HepG2 (cell line): Measurements from ENCODE around the gene ARSH. TPM values are rescaled to one million over a fixed set of nuclear protein-coding genes. Genes with fewer than 3 reads are reported as not detected.

Source experiments
- ATAC-seq: fragments of 200-7000 bp; cut with Tn5 transposase; 3 replicates; pipeline ENCODE4 v1.9.1; 2020; ENCODE audit warnings: mild to moderate bottlenecking, moderate library complexity
- BruUV-seq: library from RNA; stranded (reverse); fragments of 400-500 nt; replicated peaks from 2 replicates; lab custom pipeline; 2021; lab: Mats Ljungman, UMichigan
- CTCF ChIA-PET: fragments of 300-600 bp; formaldehyde crosslinking; extraction: SDS; loops from one replicate; lab custom pipeline; 2021; ENCODE audit warnings: low total read pairs, inconsistent platforms, low intra/inter-chr PET ratio; lab: Yijun Ruan, JAX
- POLR2A ChIA-PET: fragments of 350-600 bp; sonication (Branson Sonifier 250); formaldehyde crosslinking; loops from one replicate; lab custom pipeline; 2020; ENCODE audit warnings: antibody characterized with exemption, inconsistent platforms; lab: Yijun Ruan, JAX
- DNase-seq: peaks from one replicate; pipeline ENCODE4 v3.0.0-alpha.2; 2015; ENCODE audit warnings: low spot score
- FAIRE-seq: peaks from 3 replicates; lab custom pipeline; 2011; peaks lifted over from hg19 to GRCh38; lab: Jason Lieb, UNC
- H2AFZ ChIP-seq: one replicate; pipeline ENCODE4 v1.6.1; 2011; ENCODE audit warnings: low read length, inconsistent platforms
- H3K27ac ChIP-seq: fragments of 300-600 bp; 3 replicates; pipeline ENCODE4 v1.8.0; 2011; ENCODE audit warnings: mixed run types, mild to moderate bottlenecking, mixed read lengths, low read length, inconsistent platforms; ENCODE audit not compliant: insufficient read depth; ENCODE audit errors: extremely low read length
- H3K27me3 ChIP-seq, 2 experiments: fragments of 200-600 bp in 1 of 2; 2 replicates in 1 of 2; 3 replicates in 1 of 2; pipeline versions ENCODE4 v1.6.0 to v1.8.0; 2011; ENCODE audit warnings: low read length in 2 of 2, mild to moderate bottlenecking in 2 of 2, moderate library complexity in 2 of 2, inconsistent platforms in 1 of 2; ENCODE audit not compliant: insufficient read depth in 2 of 2, control insufficient read depth in 1 of 2
- H3K36me3 ChIP-seq, 2 experiments: fragments of 200-600 bp in 1 of 2; replicated peaks in 1 of 2; 2 replicates in 1 of 2; 3 replicates in 1 of 2; pipeline versions ENCODE4 v1.5.1 to v1.8.0; 2011; ENCODE audit warnings: low read length in 2 of 2, inconsistent platforms in 1 of 2; ENCODE audit not compliant: insufficient read depth in 2 of 2, control insufficient read depth in 1 of 2
- H3K4me1 ChIP-seq: 2 replicates; pipeline ENCODE4 v1.5.1; 2012; ENCODE audit warnings: low read length, inconsistent platforms; ENCODE audit not compliant: insufficient read depth
- H3K4me2 ChIP-seq: 2 replicates; pipeline ENCODE4 v1.6.0; 2011; ENCODE audit warnings: low read depth, low read length, inconsistent platforms
- H3K4me3 ChIP-seq, 3 experiments: fragments of 200-600 bp in 1 of 3; sonication (generic), shearing (Covaris generic) in 1 of 3; replicated peaks in 1 of 3; 2 replicates each; pipeline ENCODE4 v1.5.1; 2011 to 2016; ENCODE audit warnings: low read length in 3 of 3, inconsistent platforms in 2 of 3, low read depth in 2 of 3, mild to moderate bottlenecking in 2 of 3, control low read depth in 1 of 3, mixed read lengths in 1 of 3; ENCODE audit not compliant: insufficient read depth in 1 of 3
- H3K79me2 ChIP-seq: one replicate; pipeline ENCODE4 v1.6.1; 2011; ENCODE audit warnings: low read length, inconsistent platforms; ENCODE audit not compliant: insufficient read depth
- H3K9ac ChIP-seq: 2 replicates; pipeline ENCODE4 v1.6.0; 2011; ENCODE audit warnings: mild to moderate bottlenecking, low read depth, low read length, inconsistent platforms; ENCODE audit not compliant: insufficient read depth
- H3K9me3 ChIP-seq: 2 replicates; pipeline ENCODE4 v1.5.1; 2012; ENCODE audit warnings: mild to moderate bottlenecking, low read length
- H4K20me1 ChIP-seq: 2 replicates; pipeline ENCODE4 v1.6.0; 2011; ENCODE audit warnings: inconsistent platforms, mild to moderate bottlenecking, low read length, moderate library complexity; ENCODE audit not compliant: insufficient read depth
- IKZF1 ChIP-seq: fragments of 450-650 bp; IDR thresholded peaks from 2 replicates; pipeline ENCODE4 v1.7.1; 2016
- NFE2 ChIP-seq: sonication (generic); formaldehyde crosslinking; IDR thresholded peaks from 2 replicates; pipeline ENCODE4 v1.4.0; 2020; ENCODE audit warnings: missing genetic modification reagents
- NR3C1 ChIP-seq: sonication (generic); formaldehyde crosslinking; IDR thresholded peaks from 2 replicates; pipeline ENCODE4 v1.4.0; 2020; ENCODE audit warnings: missing genetic modification reagents
- RBM39 ChIP-seq: fragments of 200-400 bp; formaldehyde crosslinking; IDR thresholded peaks from one replicate; pipeline ENCODE4 v1.6.1; 2018; ENCODE audit warnings: antibody characterized with exemption, mild to moderate bottlenecking, low read depth, low read length; ENCODE audit not compliant: poor library complexity, severe bottlenecking
- SAP130 ChIP-seq: IDR thresholded peaks from 2 replicates; pipeline ENCODE4 v1.6.1; 2016; ENCODE audit warnings: low read depth
- ZBTB33 ChIP-seq: sonication (generic); formaldehyde crosslinking; IDR thresholded peaks from 2 replicates; pipeline ENCODE4 v1.4.0; 2020; ENCODE audit warnings: missing genetic modification reagents
- ZNF790 ChIP-seq: sonication (generic); formaldehyde crosslinking; IDR thresholded peaks from 2 replicates; pipeline ENCODE4 v1.8.0; 2022; ENCODE audit warnings: missing genetic modification reagents, mild to moderate bottlenecking, borderline replicate concordance
- WGBS: methylation state at CpG from one replicate; pipeline ENCODE4 v1.1.6; 2017; ENCODE audit warnings: low lambda C conversion rate; 5-methylcytosine and 5-hydroxymethylcytosine counted together
- in situ Hi-C: cut with HindIII; loops from 2 replicates; pipeline ENCODE4 v1.10.0; 2017; ENCODE audit warnings: low pct_unique_long_range_greater_than_20kb; ENCODE audit not compliant: extremely low pct_ligation_motif_present
- intact Hi-C: fragments of 100-400 bp; cut with micrococcal nuclease; formaldehyde crosslinking; loops from one replicate; pipeline ENCODE4 v1.10.0; 2022; ENCODE audit not compliant: unreplicated experiment
- polyA plus RNA-seq, 8 experiments: library from polyadenylated mRNA; depleted of rRNA in 3 of 8; stranded (reverse) in 7 of 8; unstranded in 1 of 8; fragments of >200 nt; fragmentation: Illumina TruSeq in 4 of 8; extraction: Trizol in 4 of 8; gene quantifications; 2 replicates each; pipeline versions ENCODE4 v1.2.1 to v1.2.3, GENCODE V29; 2011 to 2016; ENCODE audit warnings: low read depth in 4 of 8, missing spikeins in 1 of 8, mixed read lengths in 1 of 8; ENCODE audit not compliant: insufficient read depth in 1 of 8
- total RNA-seq, 5 experiments: library from RNA; depleted of rRNA; stranded (reverse); fragments of >200 nt; fragmentation: Illumina TruSeq; extraction: Trizol; gene quantifications; 2 replicates each; pipeline ENCODE4 v1.2.3, GENCODE V29; 2016; ENCODE audit warnings: low read depth in 1 of 5

The ARSH gene
- total and polyA plus RNA-seq, 2 of the 13 experiments (the other 11 are each of a cell fraction or from before 2014, with no cell fraction given), result not detected

- 98% methylated on average over 14 of the region's 14 CpGs for WGBS
Measured at GRCh38 chrX:2960861-2961515, 45.4 kb upstream of the ARSH start.

More at GRCh38 chrX:2960861-2961515, 45.4 kb upstream of the ARSH start:
- ATAC-seq (no peak), DNase-seq (no peak), FAIRE-seq (no peak)
- Histone ChIP-seq H3K4me3 (no peak overlapping the region), H3K9ac (no peak overlapping the region), H3K27ac (no peak overlapping the region), H4K20me1 (no peaks in the 10 kb centered on the region), H3K4me1 (peaks cover 28% of the 10 kb centered on the region), H3K4me2 (peak overlapping the region; percentile 12; the same call in 1 of the 2 replicates), H2AFZ (no peak overlapping the region), H3K27me3 (no peaks in the 10 kb centered on the region), H3K36me3 (peaks cover 2 to 5% of the 10 kb centered on the region in 2 experiments; a peak in 2 of 5 replicates), H3K9me3 (no peaks in the 10 kb centered on the region), H3K79me2 (peaks cover 24% of the 10 kb centered on the region)
- intact Hi-C loops (no loop called here), in situ Hi-C loops (no loop called here)
- ChIA-PET CTCF (no interaction called here), POLR2A (no interaction called here)
- no TSS peak for BruUV-seq
- no peak for TF ChIP-seq IKZF1
- no peak for TF ChIP-seq SAP130 (CRISPR knock-in tag)
- no peak for TF ChIP-seq ZNF790 (CRISPR knock-in tag)
- TF ChIP-seq RBM39, result no peak
- no peak for TF ChIP-seq ZBTB33 (CRISPR knock-in tag)
- no peak for TF ChIP-seq NR3C1 (CRISPR knock-in tag)
- TF ChIP-seq NFE2 (CRISPR knock-in tag), result no peak
